ENCODE measurements around the gene MOGAT3. TPM values are rescaled to one million over a fixed set of nuclear protein-coding genes. Genes with fewer than 3 reads are reported as not detected.

Gene MOGAT3
- not detected for total RNA-seq

- peaks cover 29% of the 10 kb centered on the region for H3K27me3 Mint-ChIP-seq
- ChIA-PET POLR2A (no interaction called here), CTCF (interaction anchor here (0.7 to 2.9 kb wide), 2 partner anchors 9 to 57 kb away, joined by 5 to 13 read pairs; no protein-coding TSS in a partner anchor)
- no peaks in the 10 kb centered on the region for H3K9me3 Mint-ChIP-seq
- H3K4me3 Mint-ChIP-seq = no peak within 1 kb of the TSS
- H3K36me3 Mint-ChIP-seq (ENCODE audit: low read depth) = peaks cover 1% of the 10 kb centered on the region
- DNase-seq = no peak
- no peak within 1 kb of the TSS for H3K27ac Mint-ChIP-seq
- peaks cover 17% of the 10 kb centered on the region for H3K4me1 Mint-ChIP-seq
Measured at GRCh38 chr7:101200862-101201599, at the start of gene MOGAT3. Gene MOGAT3, minus strand, starts transcription at chr7:101201036. Its CDS starts 182 bp downstream, at chr7:101200854.

- peaks cover 27% of the 10 kb centered on the region for H3K36me3 Mint-ChIP-seq (ENCODE audit: low read depth)
- peak overlapping the region; percentile 92 for H3K4me3 Mint-ChIP-seq
- H3K9me3 Mint-ChIP-seq = no peaks in the 10 kb centered on the region
- peak overlapping the region; percentile 42 for H3K27ac Mint-ChIP-seq
- peaks cover 31% of the 10 kb centered on the region for H3K4me1 Mint-ChIP-seq
- DNase-seq = no peak
- H3K27me3 Mint-ChIP-seq = no peaks in the 10 kb centered on the region
- ChIA-PET POLR2A (interaction anchor here (3.9 kb wide), 1 partner anchor 33 kb away, joined by 28 read pairs; the partner anchor contains the start of genes PLOD3 and ZNHIT1), CTCF (interaction anchor here (1.4 to 2.7 kb wide), 2 partner anchors 33 kb away, joined by 6 to 18 read pairs; partner anchors contain the start of genes PLOD3 and ZNHIT1)
Measured at GRCh38 chr7:101250324-101250723, 49.5 kb upstream of the MOGAT3 start.

GRCh38 chr7:101248276-101248675 is 47.4 kb upstream of the MOGAT3 start:
- Mint-ChIP-seq H3K9me3 (no peaks in the 10 kb centered on the region), H3K36me3 (ENCODE audit: low read depth) (peaks cover 34% of the 10 kb centered on the region), H3K27ac (no peak overlapping the region), H3K4me3 (no peak overlapping the region), H3K4me1 (peaks cover 45% of the 10 kb centered on the region), H3K27me3 (no peaks in the 10 kb centered on the region)
- POLR2A ChIA-PET = no interaction called here
- no peak for DNase-seq
- CTCF ChIA-PET = interaction anchor here (0.5 to 1.3 kb wide), 2 partner anchors 35 to 174 kb away, joined by 3 to 5 read pairs; no protein-coding TSS in a partner anchor

- peaks cover 34% of the 10 kb centered on the region for H3K4me1 Mint-ChIP-seq
- H3K9me3 Mint-ChIP-seq = no peaks in the 10 kb centered on the region
- CTCF ChIA-PET = interaction anchor here (1.3 to 2.9 kb wide), 9 partner anchors 7 to 102 kb away, joined by 3 to 74 read pairs (median 9); partner anchors contain the start of genes PLOD3 and ZNHIT1
- H3K36me3 Mint-ChIP-seq (ENCODE audit: low read depth) = peaks cover 29% of the 10 kb centered on the region
- peak overlapping the region; percentile 96 for H3K4me3 Mint-ChIP-seq
- H3K27me3 Mint-ChIP-seq = no peaks in the 10 kb centered on the region
- no peak for DNase-seq
- H3K27ac Mint-ChIP-seq = peak overlapping the region; percentile 90
- POLR2A ChIA-PET = interaction anchor here (0.9 to 3.7 kb wide), 4 partner anchors 8 to 368 kb away, joined by 3 to 61 read pairs (median 13); partner anchors contain the start of genes PLOD3, VGF and ZNHIT1
Measured at GRCh38 chr7:101245147-101245668, 44.4 kb upstream of the MOGAT3 start.

- Mint-ChIP-seq H3K4me1 (peaks cover 31% of the 10 kb centered on the region), H3K36me3 (ENCODE audit: low read depth) (peaks cover 26% of the 10 kb centered on the region), H3K27me3 (no peaks in the 10 kb centered on the region), H3K4me3 (peak within 1 kb of the TSS; percentile 96), H3K27ac (peak within 1 kb of the TSS; percentile 90), H3K9me3 (no peaks in the 10 kb centered on the region)
- ChIA-PET CTCF (interaction anchor here (0.6 to 2.9 kb wide), 19 partner anchors 8 to 369 kb away, joined by 3 to 74 read pairs (median 5); partner anchors contain the start of genes PLOD3, SRRT and ZNHIT1), POLR2A (interaction anchor here (1.0 to 3.7 kb wide), 9 partner anchors 8 to 370 kb away, joined by 3 to 61 read pairs (median 5); partner anchors contain the start of genes PLOD3, SRRT, VGF and ZNHIT1)
- DNase-seq = peak; percentile 94
Measured at GRCh38 chr7:101244375-101245146, 43.7 kb upstream of the MOGAT3 start, which contains the start of gene FIS1. Gene FIS1, minus strand, starts transcription at chr7:101245081. Its CDS starts 77 bp downstream, at chr7:101245004.

- CTCF ChIA-PET = interaction anchor here (0.6 to 2.9 kb wide), 20 partner anchors 9 to 369 kb away, joined by 3 to 74 read pairs (median 4); partner anchors contain the start of genes PLOD3, SRRT and ZNHIT1
- Mint-ChIP-seq H3K9me3 (no peaks in the 10 kb centered on the region), H3K4me3 (peak overlapping the region; percentile 96), H3K36me3 (ENCODE audit: low read depth) (peaks cover 26% of the 10 kb centered on the region), H3K27me3 (no peaks in the 10 kb centered on the region), H3K4me1 (peaks cover 29% of the 10 kb centered on the region), H3K27ac (peak overlapping the region; percentile 90)
- POLR2A ChIA-PET = interaction anchor here (1.0 to 3.7 kb wide), 10 partner anchors 9 to 369 kb away, joined by 3 to 61 read pairs (median 4); partner anchors contain the start of genes PLOD3, SRRT, VGF and ZNHIT1
- DNase-seq = peak; percentile 18
Measured at GRCh38 chr7:101243646-101244374, 43.0 kb upstream of the MOGAT3 start.

- no peak for DNase-seq
- Mint-ChIP-seq H3K4me1 (peaks cover 26% of the 10 kb centered on the region), H3K27ac (no peak overlapping the region), H3K36me3 (ENCODE audit: low read depth) (peaks cover 16% of the 10 kb centered on the region), H3K9me3 (no peaks in the 10 kb centered on the region), H3K4me3 (no peak overlapping the region), H3K27me3 (no peaks in the 10 kb centered on the region)
- ChIA-PET POLR2A (interaction anchor here (1.2 kb wide), 1 partner anchor 24 kb away, joined by 4 read pairs; the partner anchor contains the start of gene ZNHIT1), CTCF (interaction anchor here (0.8 to 2.9 kb wide), 3 partner anchors 24 to 98 kb away, joined by 3 to 17 read pairs (median 6); partner anchors contain the start of gene ZNHIT1)
Measured at GRCh38 chr7:101241443-101242349, 40.9 kb upstream of the MOGAT3 start.

- Mint-ChIP-seq H3K27me3 (no peaks in the 10 kb centered on the region), H3K9me3 (no peaks in the 10 kb centered on the region), H3K27ac (no peak overlapping the region), H3K4me3 (no peak overlapping the region), H3K36me3 (ENCODE audit: low read depth) (peaks cover 16% of the 10 kb centered on the region), H3K4me1 (peaks cover 26% of the 10 kb centered on the region)
- POLR2A ChIA-PET = interaction anchor here (1.2 kb wide), 1 partner anchor 23 kb away, joined by 4 read pairs; the partner anchor contains the start of gene ZNHIT1
- no peak for DNase-seq
- CTCF ChIA-PET = interaction anchor here (0.8 to 1.4 kb wide), 2 partner anchors 23 to 97 kb away, joined by 3 to 6 read pairs; partner anchors contain the start of gene ZNHIT1
Measured at GRCh38 chr7:101241015-101241363, 40.2 kb upstream of the MOGAT3 start.

GRCh38 chr7:101240226-101241014 is 39.6 kb upstream of the MOGAT3 start:
- no peak overlapping the region for H3K4me3 Mint-ChIP-seq
- no peaks in the 10 kb centered on the region for H3K9me3 Mint-ChIP-seq
- POLR2A ChIA-PET = interaction anchor here (1.2 kb wide), 1 partner anchor 22 kb away, joined by 4 read pairs; the partner anchor contains the start of gene ZNHIT1
- CTCF ChIA-PET = interaction anchor here (1.4 kb wide), 1 partner anchor 96 kb away, joined by 6 read pairs; no protein-coding TSS in a partner anchor
- DNase-seq = no peak
- no peaks in the 10 kb centered on the region for H3K27me3 Mint-ChIP-seq
- H3K4me1 Mint-ChIP-seq = peaks cover 21% of the 10 kb centered on the region
- H3K36me3 Mint-ChIP-seq (ENCODE audit: low read depth) = peaks cover 12% of the 10 kb centered on the region
- no peak overlapping the region for H3K27ac Mint-ChIP-seq

- no peak overlapping the region for H3K4me3 Mint-ChIP-seq
- POLR2A ChIA-PET = no interaction called here
- H3K4me1 Mint-ChIP-seq = peaks cover 17% of the 10 kb centered on the region
- CTCF ChIA-PET = no interaction called here
- no peaks in the 10 kb centered on the region for H3K27me3 Mint-ChIP-seq
- H3K36me3 Mint-ChIP-seq (ENCODE audit: low read depth) = peaks cover 10% of the 10 kb centered on the region
- H3K27ac Mint-ChIP-seq = no peak overlapping the region
- H3K9me3 Mint-ChIP-seq = no peaks in the 10 kb centered on the region
- no peak for DNase-seq
Measured at GRCh38 chr7:101239951-101240220, 39.0 kb upstream of the MOGAT3 start.

Data from activated CD4-positive, alpha-beta memory T cell treated with anti-CD3 and anti-CD28 coated beads, Interleukin-2, amount 10 ng/mL, durations not matched to agents 7 days and 5 days (primary cell).